ENCODE data around the gene PKD1. TPM values are rescaled to one million over a fixed set of nuclear protein-coding genes. Genes with fewer than 3 reads are reported as not detected.

The PKD1 gene
- polyA plus RNA-seq, 1 donor from 2014 or later, result 176 TPM

DNA sequence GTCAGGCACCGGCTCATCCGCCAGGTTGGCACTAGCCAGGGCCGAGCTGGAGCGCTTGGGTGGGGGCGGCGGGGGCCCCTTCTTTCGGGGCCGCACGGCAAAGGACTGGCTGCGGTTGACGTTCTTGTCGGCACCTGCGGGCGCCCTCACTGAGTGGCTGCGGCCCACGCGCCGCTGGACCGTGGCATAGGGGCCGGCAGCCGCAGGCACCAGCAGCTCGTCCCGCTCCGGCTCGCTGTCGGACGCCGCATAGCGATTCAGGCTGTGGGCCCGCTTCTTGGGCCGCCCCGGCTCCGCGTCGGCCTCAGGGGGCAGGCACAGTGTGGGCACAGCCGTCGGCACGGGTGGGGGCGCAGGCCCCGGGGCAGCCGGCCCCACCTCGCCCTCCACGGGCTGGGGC, 44.8 kb upstream of the PKD1 start:
- Histone ChIP-seq H3K4me2 (ENCODE audit: low read length) (no peak overlapping the region), H3K9me3 (ENCODE audit: low read length) (no peaks in the 10 kb centered on the region), H3K9ac (ENCODE audit: low read length) (no peak overlapping the region), H3F3A (ENCODE audit: insufficient read depth, low read length, poor library complexity, severe bottlenecking) (no peaks in the 10 kb centered on the region), H3K27ac (ENCODE audit: low read length) (no peak overlapping the region), H3K79me2 (replicated peaks; ENCODE audit: insufficient read depth, low read length) (no peaks in the 10 kb centered on the region), H2AFZ (ENCODE audit: low read depth, low read length) (no peak overlapping the region), H3K27me3 (ENCODE audit: insufficient read depth, low read depth, low read length) (no peaks in the 10 kb centered on the region), H3K36me3 (ENCODE audit: insufficient read depth, low read length) (no peaks in the 10 kb centered on the region), H3K4me3 (ENCODE audit: low read length) (no peak overlapping the region), H4K20me1 (ENCODE audit: insufficient read depth) (no peaks in the 10 kb centered on the region), H3K9me2 (ENCODE audit: insufficient read depth, low read length) (no peaks in the 10 kb centered on the region)
- no peak for TF ChIP-seq RAD21 (conservative IDR thresholded peaks at IDR 0.05)
- TF ChIP-seq POLR2AphosphoS5 (IDR thresholded peaks at IDR 0.05), result no peak
- TF ChIP-seq EP300 (conservative IDR thresholded peaks at IDR 0.05; ENCODE audit: poor library complexity, severe bottlenecking), result no peak
- no peak for TF ChIP-seq TAF1 (IDR thresholded peaks at IDR 0.05; ENCODE audit: low read depth)
- TF ChIP-seq, protein P1, sequence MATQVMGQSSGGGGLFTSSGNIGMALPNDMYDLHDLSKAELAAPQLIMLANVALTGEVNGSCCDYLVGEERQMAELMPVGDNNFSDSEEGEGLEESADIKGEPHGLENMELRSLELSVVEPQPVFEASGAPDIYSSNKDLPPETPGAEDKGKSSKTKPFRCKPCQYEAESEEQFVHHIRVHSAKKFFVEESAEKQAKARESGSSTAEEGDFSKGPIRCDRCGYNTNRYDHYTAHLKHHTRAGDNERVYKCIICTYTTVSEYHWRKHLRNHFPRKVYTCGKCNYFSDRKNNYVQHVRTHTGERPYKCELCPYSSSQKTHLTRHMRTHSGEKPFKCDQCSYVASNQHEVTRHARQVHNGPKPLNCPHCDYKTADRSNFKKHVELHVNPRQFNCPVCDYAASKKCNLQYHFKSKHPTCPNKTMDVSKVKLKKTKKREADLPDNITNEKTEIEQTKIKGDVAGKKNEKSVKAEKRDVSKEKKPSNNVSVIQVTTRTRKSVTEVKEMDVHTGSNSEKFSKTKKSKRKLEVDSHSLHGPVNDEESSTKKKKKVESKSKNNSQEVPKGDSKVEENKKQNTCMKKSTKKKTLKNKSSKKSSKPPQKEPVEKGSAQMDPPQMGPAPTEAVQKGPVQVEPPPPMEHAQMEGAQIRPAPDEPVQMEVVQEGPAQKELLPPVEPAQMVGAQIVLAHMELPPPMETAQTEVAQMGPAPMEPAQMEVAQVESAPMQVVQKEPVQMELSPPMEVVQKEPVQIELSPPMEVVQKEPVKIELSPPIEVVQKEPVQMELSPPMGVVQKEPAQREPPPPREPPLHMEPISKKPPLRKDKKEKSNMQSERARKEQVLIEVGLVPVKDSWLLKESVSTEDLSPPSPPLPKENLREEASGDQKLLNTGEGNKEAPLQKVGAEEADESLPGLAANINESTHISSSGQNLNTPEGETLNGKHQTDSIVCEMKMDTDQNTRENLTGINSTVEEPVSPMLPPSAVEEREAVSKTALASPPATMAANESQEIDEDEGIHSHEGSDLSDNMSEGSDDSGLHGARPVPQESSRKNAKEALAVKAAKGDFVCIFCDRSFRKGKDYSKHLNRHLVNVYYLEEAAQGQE (IDR thresholded peaks at IDR 0.05; ENCODE audit: borderline replicate concordance), result no peak
- TF ChIP-seq EZH2 (IDR thresholded peaks at IDR 0.05; ENCODE audit: borderline replicate concordance, insufficient read depth, low read length, poor library complexity, severe bottlenecking), result no peak
- no peak for TF ChIP-seq SMC3 (conservative IDR thresholded peaks at IDR 0.05; ENCODE audit: poor library complexity)
- TF ChIP-seq, protein P2, sequence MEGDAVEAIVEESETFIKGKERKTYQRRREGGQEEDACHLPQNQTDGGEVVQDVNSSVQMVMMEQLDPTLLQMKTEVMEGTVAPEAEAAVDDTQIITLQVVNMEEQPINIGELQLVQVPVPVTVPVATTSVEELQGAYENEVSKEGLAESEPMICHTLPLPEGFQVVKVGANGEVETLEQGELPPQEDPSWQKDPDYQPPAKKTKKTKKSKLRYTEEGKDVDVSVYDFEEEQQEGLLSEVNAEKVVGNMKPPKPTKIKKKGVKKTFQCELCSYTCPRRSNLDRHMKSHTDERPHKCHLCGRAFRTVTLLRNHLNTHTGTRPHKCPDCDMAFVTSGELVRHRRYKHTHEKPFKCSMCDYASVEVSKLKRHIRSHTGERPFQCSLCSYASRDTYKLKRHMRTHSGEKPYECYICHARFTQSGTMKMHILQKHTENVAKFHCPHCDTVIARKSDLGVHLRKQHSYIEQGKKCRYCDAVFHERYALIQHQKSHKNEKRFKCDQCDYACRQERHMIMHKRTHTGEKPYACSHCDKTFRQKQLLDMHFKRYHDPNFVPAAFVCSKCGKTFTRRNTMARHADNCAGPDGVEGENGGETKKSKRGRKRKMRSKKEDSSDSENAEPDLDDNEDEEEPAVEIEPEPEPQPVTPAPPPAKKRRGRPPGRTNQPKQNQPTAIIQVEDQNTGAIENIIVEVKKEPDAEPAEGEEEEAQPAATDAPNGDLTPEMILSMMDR (IDR thresholded peaks at IDR 0.05; ENCODE audit: poor library complexity, severe bottlenecking), result no peak
- no peak for TF ChIP-seq MXI1 (conservative IDR thresholded peaks at IDR 0.05; ENCODE audit: poor library complexity, severe bottlenecking)

DNA sequence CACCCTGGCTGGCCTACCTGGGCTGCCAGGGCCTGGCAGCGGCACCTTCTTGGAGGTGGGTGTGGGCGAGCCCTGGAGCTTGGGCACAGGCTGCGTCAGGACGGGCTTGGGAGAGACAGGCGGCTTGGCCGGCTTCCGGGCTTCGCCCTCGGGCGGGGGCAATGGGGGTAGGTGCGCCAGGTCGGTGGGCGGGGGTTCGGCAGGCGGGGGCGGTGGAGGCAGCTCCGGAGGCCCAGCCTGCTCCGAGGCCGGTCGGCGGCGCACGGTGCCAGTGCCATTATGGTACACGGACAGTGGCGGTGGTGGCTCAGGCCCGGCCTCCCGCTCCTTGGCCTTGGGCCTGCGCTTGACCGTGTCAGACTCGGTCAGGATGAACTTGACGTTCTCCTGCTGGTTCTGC, 43.9 kb upstream of the PKD1 start:
- Histone ChIP-seq H3F3A (ENCODE audit: insufficient read depth, low read length, poor library complexity, severe bottlenecking) (no peaks in the 10 kb centered on the region), H2AFZ (ENCODE audit: low read depth, low read length) (no peak overlapping the region), H3K9me3 (ENCODE audit: low read length) (no peaks in the 10 kb centered on the region), H3K79me2 (replicated peaks; ENCODE audit: insufficient read depth, low read length) (no peaks in the 10 kb centered on the region), H3K4me3 (ENCODE audit: low read length) (no peak overlapping the region), H4K20me1 (ENCODE audit: insufficient read depth) (no peaks in the 10 kb centered on the region), H3K9ac (ENCODE audit: low read length) (no peak overlapping the region), H3K27me3 (ENCODE audit: insufficient read depth, low read depth, low read length) (no peaks in the 10 kb centered on the region), H3K27ac (ENCODE audit: low read length) (no peak overlapping the region), H3K36me3 (ENCODE audit: insufficient read depth, low read length) (no peaks in the 10 kb centered on the region), H3K4me2 (ENCODE audit: low read length) (no peak overlapping the region), H3K9me2 (ENCODE audit: insufficient read depth, low read length) (no peaks in the 10 kb centered on the region)
- TF ChIP-seq SMC3 (conservative IDR thresholded peaks at IDR 0.05; ENCODE audit: poor library complexity), result no peak
- TF ChIP-seq EP300 (conservative IDR thresholded peaks at IDR 0.05; ENCODE audit: poor library complexity, severe bottlenecking), result no peak
- TF ChIP-seq EZH2 (IDR thresholded peaks at IDR 0.05; ENCODE audit: borderline replicate concordance, insufficient read depth, low read length, poor library complexity, severe bottlenecking), result no peak
- TF ChIP-seq, protein P2 (IDR thresholded peaks at IDR 0.05; ENCODE audit: poor library complexity, severe bottlenecking), result no peak
- no peak for TF ChIP-seq RAD21 (conservative IDR thresholded peaks at IDR 0.05)
- no peak for TF ChIP-seq TAF1 (IDR thresholded peaks at IDR 0.05; ENCODE audit: low read depth)
- TF ChIP-seq, protein P1 (IDR thresholded peaks at IDR 0.05; ENCODE audit: borderline replicate concordance), result no peak
- TF ChIP-seq POLR2AphosphoS5 (IDR thresholded peaks at IDR 0.05), result no peak
- TF ChIP-seq MXI1 (conservative IDR thresholded peaks at IDR 0.05; ENCODE audit: poor library complexity, severe bottlenecking), result no peak

Data from neural cell (in vitro differentiated cells).